ENCODE measurements around the gene ZNF688.
A peak's percentile ranks its signal among the peaks of the same experiment; 100 is the strongest.
"Not testable (repeated sequence)": the region's sequence is repeated elsewhere in the genome, so short reads cannot be mapped to it uniquely, and the experiment has no call there.

The ZNF688 gene

DNA sequence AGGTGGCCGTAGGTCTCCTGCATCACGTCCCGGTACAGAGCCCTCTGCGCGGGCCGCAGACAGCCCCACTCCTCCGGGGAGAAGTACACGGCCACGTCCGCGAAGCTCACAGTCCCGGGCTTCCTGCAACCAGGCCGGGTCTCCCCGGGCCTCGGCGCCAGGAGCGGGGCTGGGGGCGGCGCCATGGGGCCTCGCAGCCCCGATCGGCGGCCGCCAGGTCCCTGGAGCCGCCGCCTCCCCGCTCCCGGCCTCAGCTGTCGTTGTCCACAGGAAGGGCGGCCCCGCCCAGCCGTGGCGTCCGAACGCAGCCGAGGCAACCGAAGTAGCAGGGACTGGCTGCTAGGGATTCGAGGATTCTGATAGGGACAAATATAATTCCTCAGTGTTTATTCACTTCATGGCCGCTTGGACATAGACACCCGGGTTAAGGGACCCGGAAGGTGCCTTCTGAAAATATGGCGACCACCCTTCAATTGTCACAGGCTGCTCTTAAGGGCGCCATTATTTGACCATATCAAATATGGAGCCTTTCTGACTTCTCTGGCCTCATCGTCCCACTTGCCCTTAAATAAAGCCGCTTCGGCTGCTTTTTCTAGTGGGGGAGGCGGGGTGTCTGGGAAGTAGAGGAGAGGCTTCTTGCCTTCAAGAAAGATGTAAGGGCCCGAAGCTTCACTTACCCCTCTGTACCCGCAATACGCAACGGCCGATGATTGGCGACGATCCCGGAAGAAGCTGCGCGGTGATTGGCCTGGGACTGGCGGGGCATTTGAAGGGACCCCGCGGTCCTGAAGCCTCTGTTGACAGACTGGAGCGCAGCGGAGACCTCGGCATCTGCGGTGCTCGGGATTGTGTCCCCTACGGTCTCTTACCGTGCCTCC is at the start of gene ZNF688:
Gene ZNF688, minus strand, starts transcription at position 270 of the 878 bp plus-strand sequence. Its CDS starts 85 bp downstream, at position 185.
- DNase-seq: peak; percentile 99

- peak; percentile 76 for DNase-seq
Measured at GRCh38 chr16:30620169-30620568, 48.7 kb upstream of the ZNF688 start.

DNA sequence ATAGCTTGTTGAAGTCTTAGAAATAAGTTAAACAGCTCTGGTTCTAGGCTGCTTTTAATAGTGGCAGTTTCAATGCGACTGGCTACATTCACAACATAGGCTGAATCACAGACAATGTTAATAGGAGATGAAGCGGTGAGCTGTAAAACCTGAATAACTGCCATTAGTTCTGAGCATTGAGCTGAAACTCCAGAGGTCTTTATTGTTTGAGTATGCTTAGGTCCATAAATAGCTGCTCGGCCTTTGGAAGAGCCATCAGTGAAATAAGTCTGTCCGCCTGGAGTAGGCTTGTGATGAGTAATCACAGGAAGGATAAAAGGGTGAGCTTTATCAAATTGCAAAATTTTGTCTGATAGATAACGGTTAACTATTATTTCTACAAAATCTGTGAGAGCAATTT is 48.1 kb upstream of the ZNF688 start:
- peak; percentile 58 for DNase-seq

DNA sequence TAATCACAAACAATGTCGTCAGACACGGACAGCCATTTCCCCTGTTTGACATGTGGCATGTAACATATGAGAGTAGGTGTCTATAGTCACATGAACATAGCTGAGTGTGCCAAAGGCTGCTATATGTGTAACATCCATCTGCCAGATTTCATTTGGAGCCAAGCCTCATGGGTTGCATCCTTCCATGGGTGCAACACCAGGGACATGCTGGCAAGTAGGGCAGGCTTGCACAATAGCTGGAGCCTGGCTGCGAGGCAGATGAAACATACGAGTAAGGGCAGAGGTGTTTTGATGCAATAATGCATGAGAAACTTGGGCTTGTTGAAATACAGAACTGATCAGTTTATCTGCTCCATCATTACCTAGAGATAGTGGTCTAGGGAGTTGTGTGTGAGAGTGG is 47.7 kb upstream of the ZNF688 start:
- DNase-seq: no peak

DNA sequence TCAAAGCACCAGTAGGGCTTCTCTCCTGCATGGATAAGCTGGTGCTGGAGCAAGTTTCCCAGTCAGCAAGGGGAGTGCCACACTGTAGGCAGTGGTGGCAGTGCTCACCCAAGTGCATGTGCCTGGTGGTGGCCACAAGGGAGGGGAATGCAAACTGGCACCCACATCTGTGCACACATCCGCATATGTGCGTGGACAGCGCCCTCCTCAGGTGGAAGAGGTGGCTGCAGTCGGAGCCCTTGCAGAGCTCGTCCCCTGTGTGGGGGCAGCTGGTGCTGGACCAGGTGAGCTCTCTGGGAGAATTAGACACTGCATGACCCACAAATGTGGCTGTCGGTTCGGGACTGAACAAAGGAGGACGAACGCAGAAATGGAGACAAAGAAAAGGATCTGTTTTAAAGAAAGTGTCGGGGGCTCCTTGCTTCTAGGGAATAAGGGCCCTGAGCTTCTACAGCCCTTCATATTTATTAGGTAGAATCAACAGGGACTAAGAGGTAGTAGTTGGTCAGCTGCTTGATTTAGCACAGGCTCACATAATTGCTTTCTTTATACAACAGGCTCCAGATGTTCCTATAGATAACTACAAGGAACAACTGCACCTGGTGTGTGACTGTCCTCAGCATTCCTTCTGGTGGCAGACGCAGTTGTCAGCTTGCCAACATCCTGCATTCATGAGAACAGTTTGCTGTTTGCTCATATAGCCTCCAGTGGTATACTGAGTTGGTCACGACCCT is 44.0 kb upstream of the ZNF688 start:
- peak; percentile 75 for DNase-seq

DNA sequence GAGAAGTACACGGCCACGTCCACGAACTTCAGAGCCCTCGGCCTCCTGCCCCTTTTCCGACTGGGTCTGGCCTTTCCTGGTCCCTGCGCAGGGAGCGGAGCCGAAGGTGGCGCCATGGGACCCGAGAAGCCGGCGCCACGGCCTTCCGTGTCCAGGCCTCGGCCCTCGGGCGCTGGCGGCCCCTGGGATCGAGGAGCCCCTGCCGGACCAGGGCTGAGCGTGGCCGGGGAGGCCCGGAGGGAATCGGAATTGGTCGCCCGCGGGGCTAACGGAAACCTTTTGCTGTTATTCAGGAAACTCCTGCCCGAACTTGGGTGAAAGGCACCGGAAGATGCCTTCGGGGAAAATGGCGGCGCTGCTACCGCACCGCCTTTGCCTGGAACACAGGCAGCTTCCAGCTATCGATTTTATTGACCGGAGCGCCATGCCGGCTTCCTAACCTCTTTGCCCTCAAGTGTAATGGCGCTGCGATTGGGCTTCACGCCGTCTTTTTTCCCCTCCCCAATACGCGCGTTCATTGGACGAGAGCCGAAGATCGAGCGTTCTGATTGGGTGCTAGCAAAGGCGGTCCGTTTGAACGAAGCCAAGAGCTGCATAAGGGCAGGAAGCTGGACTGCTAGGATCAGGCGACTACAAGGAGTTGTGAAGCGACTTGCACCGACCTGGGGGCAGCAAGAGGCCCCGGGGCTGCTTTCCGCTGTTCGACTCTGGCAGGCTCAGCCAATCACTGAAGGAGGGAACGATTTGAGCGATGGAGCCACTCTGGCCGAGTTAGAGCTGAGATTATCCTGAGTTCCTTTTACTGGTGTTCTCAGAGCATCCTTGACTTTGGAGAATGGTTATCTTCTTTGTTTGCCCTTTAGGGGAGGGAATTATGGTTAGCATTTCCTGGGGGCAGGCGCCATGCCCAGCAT is 38.7 kb upstream of the ZNF688 start, which contains the start of gene ZNF689:
Gene ZNF689, minus strand, starts transcription at position 464 of the 914 bp plus-strand sequence. Its CDS starts 348 bp downstream, at position 116.
- DNase-seq: peak; percentile 97

DNA sequence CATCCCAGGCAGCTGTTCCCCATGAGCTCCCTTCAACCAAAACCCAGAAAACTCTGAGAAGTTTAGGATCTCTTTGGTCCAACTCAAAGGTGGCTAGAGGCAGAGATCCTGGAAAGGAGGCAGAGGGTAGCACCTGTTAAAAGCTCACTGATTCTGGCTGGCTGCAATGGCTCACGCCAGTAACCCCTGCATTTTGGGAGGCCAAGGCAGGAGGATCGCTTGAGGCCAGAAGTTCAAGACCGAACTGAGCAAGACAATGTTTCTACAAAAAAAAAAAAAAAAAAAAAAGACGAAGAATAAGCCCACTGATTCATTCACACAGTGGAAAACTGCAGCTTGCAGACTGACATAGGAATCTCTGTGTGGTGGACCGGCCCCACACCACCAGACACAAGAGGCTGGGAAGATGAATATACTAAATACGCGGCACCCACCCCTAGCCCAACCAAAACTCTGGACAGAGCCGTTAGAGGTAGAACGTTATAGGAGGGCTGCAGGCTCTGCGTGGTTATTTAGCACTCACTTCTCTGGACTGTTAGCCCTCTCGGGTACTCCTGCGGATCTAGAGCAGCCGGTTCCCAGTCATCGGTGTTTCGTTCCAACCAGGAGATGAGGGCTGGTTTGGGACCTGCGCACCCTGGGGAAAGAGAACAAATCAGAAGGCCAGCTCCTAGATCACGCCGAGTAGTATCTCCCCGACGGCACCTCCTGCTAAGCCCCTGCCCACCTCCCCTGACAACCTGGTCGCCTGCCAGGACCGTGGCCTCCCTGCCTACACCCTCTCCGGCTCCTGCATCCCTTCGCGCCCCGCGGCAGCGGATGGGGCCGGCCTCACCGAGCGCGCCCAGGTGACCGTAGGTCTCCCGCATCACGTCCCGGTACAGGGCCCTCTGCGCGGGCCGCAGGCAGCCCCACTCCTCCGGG is 37.8 kb upstream of the ZNF688 start:
- DNase-seq: peak; percentile 47

GRCh38 chr16:30606004-30606403 is 34.5 kb upstream of the ZNF688 start:
- DNase-seq: no peak

DNA sequence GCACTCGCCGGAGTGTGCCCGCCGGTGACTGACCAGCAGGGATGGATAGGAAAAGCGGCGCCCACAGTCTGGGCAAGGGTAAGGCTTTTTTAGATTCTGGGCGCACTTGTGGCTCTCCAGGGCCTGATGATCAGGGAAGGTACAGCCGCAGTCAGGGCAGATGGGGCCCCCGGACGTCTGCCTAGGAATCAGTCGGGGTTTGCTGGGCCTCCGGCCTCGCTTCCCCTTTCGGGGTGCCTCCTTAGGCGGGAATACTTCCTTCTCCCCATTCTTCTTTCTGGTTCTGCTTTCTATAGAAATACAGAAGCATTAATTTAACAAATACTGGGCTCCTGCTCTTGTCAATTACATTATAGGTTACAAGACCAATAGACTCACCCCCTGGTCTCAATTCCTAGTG is 33.6 kb upstream of the ZNF688 start:
- DNase-seq: no peak

DNA sequence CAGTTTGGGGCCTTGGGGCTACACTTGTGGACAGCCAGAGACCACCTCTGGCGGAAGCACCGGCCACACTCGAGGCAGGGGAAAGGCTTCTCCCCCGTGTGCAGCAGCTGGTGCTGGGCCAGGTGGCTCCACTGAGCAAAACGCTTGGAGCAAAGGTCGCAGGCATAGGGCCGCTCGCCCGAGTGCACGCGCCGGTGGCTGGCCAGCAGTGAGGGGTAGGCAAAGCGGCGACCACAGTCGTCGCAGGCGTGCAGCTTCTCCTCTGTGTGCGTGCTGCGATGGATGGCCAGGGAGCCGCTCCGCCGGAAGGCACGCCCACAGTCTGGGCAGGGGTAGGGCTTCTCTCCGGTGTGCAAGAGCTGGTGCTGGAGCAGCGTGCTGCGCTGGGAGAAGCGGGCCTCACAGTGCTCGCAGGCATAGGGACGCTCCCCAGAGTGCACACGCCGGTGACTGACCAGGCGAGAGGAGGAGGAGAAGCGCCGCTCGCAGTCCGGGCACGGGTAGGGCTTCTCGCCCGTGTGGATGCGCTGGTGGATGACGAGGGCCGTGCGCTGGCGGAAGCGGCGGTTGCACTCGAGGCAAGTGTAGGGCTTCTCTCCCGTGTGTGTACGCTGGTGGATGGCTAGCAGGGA is 32.9 kb upstream of the ZNF688 start:
- DNase-seq: no peak

GRCh38 chr16:30603945-30604315 is 32.4 kb upstream of the ZNF688 start:
- no peak for DNase-seq

GRCh38 chr16:30602616-30603277 is 31.2 kb upstream of the ZNF688 start:
- DNase-seq: no peak

DNA sequence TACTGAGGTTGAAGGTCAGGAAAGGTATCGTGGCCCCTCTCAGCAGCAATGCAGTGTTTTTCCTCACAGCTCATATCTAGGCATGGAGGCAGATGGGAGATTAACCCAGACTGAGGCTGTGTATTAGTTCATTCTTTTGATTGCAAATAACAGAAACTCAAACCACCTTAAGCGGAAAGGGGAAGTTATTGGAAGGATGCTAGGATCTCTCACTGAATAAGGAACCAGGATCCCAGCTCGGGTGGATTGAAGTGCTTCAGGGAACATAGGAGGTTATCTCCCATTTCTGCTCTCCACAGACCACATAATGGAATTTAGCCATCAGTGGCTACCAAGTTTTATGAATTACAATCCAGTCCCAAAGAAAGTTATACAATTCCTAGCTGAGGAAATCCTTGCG is 30.5 kb upstream of the ZNF688 start:
- no peak for DNase-seq

GRCh38 chr16:30600929-30601328 is 29.4 kb upstream of the ZNF688 start:
- no peak for DNase-seq

DNA sequence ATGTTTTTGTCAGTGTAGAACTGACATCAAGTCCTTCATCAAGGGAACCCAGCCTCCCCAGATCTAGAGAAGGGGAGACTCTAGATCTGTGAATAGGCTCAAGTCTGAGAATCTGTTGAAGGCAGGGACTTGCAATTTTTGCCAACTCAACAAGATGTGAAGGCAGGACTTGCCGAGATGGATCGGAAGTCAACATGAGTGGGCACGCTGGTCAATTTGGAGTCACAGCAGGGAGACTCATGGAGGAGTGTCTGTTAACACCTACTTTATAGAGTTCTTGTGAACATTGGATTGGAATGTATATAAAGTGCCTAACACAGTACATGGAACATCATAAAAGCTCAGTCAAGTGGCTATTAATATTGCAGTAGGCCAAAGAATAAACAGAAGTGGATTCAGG is 28.7 kb upstream of the ZNF688 start:
- DNase-seq: peak; percentile 53

- no peak for DNase-seq
Measured at GRCh38 chr16:30592871-30593270, 21.4 kb upstream of the ZNF688 start.

DNA sequence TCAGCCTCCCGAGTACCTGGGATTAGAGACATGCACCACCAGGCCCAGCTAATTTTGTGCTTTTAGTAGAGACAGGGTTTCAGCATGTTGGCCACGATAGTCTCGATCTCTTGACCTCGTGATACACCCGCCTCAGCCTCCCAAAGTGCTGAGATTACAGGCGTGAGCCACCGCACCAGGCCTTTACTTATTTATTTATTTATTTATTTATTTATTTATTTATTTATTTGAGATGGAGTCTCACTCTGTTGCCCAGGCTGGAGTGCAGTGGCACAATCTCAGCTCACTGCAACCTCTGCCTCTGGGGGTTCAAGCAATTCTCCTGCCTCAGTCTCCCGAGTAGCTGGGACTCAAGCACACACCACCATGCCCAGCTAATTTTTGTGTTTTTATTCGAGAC is 19.4 kb upstream of the ZNF688 start:
- DNase-seq: not testable (repeated sequence)

- DNase-seq: not testable (repeated sequence)
Measured at GRCh38 chr16:30589582-30589981, 18.1 kb upstream of the ZNF688 start.

- no peak for DNase-seq
Measured at GRCh38 chr16:30588651-30589050, 17.1 kb upstream of the ZNF688 start.

- DNase-seq: peak; percentile 99
Measured at GRCh38 chr16:30585400-30586191, 14.1 kb upstream of the ZNF688 start, which contains the start of gene ZNF785. Gene ZNF785, minus strand, starts transcription at chr16:30585697. Its CDS starts 86 bp downstream, at chr16:30585611.
